ENCODE measurements around the gene ARHGEF1.

ARHGEF1 gene

DNA sequence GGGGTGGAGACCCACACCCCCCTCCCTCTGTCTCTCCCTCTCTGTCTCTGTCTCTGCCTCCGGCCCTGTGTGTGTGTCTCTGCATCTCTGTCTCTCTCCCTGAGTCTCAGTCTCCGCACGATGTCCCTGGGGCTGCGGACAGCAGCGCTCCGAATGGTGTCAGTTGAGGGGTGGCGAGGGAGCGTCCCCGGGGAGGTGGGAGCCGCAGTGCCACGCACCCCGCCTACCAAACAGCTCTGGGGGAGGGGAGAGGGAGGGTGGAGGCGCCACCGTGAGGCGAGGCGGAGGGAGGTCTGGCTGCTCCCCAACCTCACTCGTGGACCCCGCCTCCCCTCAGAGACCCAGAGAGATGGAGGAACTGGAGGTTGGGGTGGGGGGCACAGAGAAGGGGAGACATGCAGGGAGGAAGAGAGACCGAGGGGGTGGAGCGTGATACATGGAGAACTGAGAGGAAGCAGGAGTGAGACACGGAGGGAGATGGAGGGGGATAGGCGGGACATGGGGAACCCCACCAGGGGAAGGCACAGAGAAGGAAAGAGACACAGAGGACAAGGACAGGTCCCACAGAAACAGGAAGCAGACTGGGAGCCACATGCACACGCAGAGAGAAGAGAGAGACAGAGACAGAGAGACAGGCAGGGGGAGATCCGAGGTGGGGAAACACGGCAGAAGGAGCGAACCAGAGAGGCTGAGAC is 38.0 kb downstream of the ARHGEF1 start:
- DNase-seq: no peak

GRCh38 chr19:41921577-41922576 is 38.9 kb downstream of the ARHGEF1 start:
- no peak for DNase-seq

GRCh38 chr19:41922585-41922984 is 39.6 kb downstream of the ARHGEF1 start:
- no peak for DNase-seq

DNA sequence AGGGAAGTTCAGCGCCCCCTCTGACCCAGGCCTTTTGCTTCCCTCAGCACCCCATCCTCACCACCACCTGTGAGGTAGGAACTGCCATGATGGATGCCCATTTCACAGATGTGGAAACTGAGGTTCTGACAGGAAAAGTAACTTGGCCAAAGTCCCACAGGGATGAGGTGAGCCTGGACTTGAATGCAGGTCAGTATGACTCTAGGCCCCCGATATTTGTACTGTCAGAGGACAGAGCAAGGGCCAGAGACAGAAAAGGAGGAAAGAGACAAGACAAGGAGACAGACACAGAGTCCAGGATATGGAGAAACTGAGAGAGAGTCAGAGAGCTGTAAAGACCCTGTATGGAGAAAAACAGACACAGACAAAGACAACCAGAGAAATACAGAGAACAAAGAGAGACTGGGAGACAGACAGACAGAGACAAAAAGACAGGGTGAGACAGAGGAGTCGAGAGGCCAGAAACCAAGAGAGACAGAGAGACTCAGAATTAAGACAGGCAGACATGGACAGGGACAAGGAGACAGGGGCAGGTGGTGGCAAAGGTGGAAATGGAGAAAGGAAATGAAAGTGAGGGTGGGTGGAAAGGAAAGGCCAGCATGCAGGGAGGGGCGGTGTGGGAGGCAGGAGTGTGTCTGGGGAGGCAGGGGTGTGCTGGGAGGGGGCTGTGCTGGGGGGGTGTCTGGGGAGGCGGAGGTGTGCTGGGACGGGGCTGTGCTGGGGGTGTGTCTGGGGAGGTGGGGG is 40.2 kb downstream of the ARHGEF1 start:
- DNase-seq: no peak

- DNase-seq: peak; percentile 52
These were observed 41.5 kb downstream of the ARHGEF1 start for GRCh38 chr19:41924151-41925145.

DNA sequence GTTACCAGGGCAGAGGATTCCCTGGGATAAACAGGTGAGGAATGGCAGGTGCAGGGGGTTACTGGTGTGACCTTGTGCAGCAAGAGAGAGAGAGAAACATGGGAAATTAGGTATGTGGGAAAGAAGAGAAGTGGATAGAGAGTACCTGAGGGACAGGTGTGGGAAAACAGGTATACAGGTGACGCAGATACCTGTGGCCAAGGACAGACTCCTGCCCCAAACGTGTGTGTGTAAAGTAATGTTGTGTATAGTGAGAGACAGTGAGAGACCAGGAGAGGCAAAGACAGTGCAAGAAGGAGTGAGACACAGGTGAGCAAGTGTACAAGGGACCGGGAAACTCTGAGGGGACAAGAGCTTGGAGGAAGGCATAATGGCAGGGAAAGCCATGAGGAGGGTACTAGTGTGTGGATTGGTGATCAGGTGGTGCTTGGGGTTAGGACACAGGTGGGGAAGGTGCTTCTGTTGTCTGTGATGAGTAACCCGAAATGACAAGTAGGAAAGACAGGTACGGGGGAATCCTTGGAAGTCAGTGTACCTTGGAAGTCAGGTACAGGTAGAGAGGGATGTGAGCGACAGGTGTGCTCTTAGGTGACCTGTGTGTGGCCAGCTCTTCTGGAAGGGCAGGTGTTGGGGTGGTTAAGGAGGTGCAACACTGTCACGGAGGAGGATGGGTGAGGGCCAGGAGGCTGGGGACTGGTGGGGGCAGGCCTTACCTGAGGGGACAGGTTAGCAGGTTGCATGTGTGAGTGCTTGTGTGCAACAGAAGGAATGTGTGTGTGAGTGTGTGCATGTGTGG is 42.4 kb downstream of the ARHGEF1 start:
- peak; percentile 32 for DNase-seq

DNA sequence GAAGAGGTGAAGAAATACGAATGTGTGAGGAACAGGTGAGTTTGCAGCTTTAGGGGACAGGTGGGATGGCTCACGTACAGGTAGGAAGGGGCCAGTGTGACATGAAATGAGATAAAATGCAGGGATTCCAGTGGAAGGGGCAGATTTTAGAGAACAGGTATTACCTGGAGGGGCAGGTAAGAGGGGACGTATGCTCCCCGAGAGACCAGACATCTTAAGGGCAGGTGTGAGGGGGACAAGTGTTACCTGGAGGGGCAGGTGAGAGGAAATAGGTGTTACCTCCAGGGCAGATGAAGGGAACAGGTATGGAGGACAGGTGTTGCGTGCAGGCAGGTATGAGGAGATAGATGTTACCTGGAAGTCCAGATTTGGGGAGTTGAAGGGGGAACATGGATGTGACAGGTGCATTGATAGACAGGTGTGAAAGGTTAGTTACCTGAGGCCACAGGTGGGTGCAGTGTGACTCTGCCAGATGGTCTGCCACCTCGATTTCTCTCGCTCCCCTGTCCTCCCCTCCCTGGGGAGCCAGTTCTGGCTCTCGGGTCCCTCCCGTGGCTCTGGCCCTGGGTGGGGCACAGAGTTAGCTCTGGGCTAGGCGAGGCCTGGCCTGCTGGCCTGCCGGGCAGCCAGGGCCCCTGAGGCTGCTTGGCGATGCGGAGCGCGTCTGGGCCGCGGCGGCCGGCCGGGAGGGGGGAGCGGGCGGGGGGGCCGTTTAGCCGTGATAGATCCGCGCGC is 43.2 kb downstream of the ARHGEF1 start:
- no peak for DNase-seq

GRCh38 chr19:41926763-41927496 is 43.9 kb downstream of the ARHGEF1 start:
- no peak for DNase-seq

DNA sequence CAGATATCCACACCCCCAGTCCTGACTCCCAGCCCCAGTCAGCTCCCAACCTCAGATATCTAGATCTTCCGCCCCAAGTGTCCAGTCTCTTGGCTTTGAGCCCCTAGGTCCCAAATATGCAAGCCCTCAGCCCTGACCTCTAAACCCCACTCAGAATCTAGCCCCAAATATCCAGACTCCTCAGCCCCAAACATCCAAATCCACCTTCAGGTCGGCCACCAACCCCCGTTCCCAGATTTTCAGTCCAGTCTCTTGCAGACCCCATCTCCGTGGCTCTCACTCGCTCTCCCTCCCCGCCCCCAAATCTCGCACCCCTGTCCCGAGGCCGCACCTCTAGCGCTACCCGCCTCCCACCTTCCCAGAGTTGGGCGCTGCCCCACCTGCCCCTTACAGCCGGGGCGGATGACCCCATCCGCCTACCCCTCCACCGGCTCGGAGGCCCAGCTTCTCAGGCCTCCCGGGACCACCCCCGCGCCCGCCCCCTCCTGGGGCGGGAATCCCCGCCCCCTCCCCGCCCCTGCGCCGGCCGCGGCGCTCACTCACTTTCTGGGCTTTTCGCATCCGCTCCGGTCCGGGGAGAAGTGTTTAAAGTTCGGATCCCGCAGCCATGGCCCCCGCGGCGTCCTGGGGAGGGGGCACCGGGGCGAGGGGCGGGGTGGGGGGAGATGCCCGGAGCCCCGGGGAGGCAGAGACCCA is 44.7 kb downstream of the ARHGEF1 start:
- DNase-seq: no peak

GRCh38 chr19:41928221-41928683 is 45.3 kb downstream of the ARHGEF1 start, which contains the start of gene ERFL:
ERFL (minus strand) TSS chr19:41928449; CDS start chr19:41912919, 15,530 bp downstream.
- peak; percentile 28 for DNase-seq

DNA sequence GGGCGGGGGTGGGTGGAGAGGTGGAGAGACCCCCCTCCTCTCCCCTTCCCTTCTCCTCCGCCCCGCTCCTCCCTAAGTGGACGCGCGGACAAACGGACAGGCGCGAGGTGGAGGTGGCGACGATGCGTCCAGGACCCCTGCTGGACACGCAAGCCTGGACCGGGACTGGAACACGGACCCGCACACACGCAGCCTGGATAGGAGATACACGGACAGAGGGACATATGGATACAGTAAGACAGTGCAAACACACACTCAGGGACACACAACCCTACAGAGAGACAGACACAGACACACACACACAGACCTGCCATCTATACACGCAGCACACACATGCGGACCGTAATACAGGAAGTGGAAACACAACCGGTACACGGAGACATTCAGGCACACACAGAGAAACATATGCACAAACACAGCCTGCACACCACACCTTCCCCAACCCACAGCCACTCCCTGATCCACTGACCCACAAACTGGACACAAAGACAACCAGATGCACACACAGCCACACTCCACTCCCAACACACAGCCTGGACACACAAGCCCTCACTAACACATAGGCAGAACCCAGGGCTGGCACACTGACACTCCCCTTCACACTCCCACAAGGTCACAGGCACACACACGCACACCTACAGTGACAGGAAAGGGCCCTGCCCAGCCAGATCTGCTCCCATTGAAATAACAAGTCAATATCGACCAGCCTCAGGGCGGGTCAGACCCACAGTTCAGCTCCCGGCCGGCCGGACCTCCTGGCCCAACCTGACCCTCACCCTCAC is 46.0 kb downstream of the ARHGEF1 start:
- peak; percentile 29 for DNase-seq

GRCh38 chr19:41929536-41930071 is 46.6 kb downstream of the ARHGEF1 start:
- no peak for DNase-seq

DNA sequence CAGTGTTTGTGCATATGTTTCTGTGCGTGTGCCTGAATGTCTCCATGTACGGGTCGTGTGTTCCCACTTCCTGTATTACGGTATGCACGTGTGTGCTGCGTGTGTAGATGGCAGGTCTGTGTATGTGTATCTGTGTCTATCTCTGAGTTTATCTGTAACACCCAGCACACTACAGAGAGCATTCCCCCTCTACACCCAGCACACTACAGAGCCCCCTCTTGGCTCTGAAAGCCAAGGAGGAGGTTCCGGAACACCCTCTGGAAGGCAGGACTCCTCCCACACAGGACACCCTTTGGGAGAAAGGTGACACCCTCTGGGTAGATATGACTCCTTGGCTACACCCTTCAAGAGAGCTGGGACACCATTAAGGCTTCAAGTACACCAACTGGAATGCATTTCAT is 47.3 kb downstream of the ARHGEF1 start:
- DNase-seq: no peak

DNA sequence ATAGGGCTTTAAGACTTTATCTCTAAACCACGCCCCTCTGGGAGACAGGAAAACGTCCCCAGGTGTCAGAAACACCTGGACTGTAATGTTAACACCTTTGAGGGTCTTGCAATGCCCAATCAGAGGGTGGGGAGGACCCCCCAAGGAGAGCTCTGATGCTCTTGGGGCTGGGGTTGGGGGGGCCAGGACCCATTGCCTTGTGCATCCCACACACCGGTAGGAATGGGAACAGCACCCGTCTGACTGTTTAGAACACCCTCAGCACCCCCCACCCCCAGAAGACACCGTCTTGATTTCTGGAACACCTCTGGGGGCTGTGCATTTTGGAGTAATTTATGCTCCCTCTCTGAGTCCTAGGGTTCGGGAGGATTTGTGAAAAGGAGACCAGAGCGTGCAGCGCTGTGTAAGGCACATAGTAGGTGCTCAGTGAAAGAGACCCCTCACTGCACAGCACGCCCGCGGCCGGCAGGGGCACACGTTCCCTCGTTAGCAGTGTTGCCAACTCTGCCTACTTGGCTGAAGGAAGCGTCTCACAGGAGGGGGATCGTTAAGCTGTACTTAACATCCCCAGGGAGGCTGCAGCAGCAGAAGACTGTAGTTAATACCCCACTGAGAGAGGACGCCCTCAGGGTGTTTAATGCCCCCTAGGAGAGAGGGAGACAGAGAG is 48.1 kb downstream of the ARHGEF1 start:
- peak; percentile 77 for DNase-seq

- no peak for DNase-seq
These were observed 49.3 kb downstream of the ARHGEF1 start for GRCh38 chr19:41932259-41932719.

GRCh38 chr19:41932720-41933332 is 49.8 kb downstream of the ARHGEF1 start:
- no peak for DNase-seq
